BE2C (cell line): Measurements from ENCODE around the gene PPP1R12C.

Experiments
- DNase-seq: peaks from one replicate; pipeline ENCODE4 v3.0.0-alpha.2; 2020
- H3K27me3 ChIP-seq: fragments of 250-450 bp; sonication (Bioruptor Pico); 2 replicates; pipeline ENCODE4 v1.5.1; 2020; ENCODE audit warnings: mild to moderate bottlenecking
- H3K36me3 ChIP-seq: fragments of 250-450 bp; sonication (Bioruptor Pico); 2 replicates; pipeline ENCODE4 v1.5.1; 2020; ENCODE audit warnings: mild to moderate bottlenecking
- H3K4me1 ChIP-seq: fragments of 250-450 bp; sonication (Bioruptor Pico); 2 replicates; pipeline ENCODE4 v1.5.1; 2020
- H3K4me3 ChIP-seq: 2 replicates; pipeline ENCODE4 v1.5.1; 2011; ENCODE audit warnings: low read depth, low read length
- H3K9me3 ChIP-seq: fragments of 250-450 bp; sonication (Bioruptor Pico); 2 replicates; pipeline ENCODE4 v1.5.1; 2020
- CTCF ChIP-seq: IDR thresholded peaks from 2 replicates; pipeline ENCODE4 v1.5.1; 2012; ENCODE audit warnings: mild to moderate bottlenecking, low read depth, low read length

Gene PPP1R12C

GRCh38 chr19:55076321-55076720 is 41.1 kb downstream of the PPP1R12C start:
- H3K27me3 ChIP-seq = peaks cover 33% of the 10 kb centered on the region
- H3K4me1 ChIP-seq = no peaks in the 10 kb centered on the region
- no peaks in the 10 kb centered on the region; the same call in 1 of the 2 replicates for H3K9me3 ChIP-seq
- DNase-seq = no peak
- TF ChIP-seq CTCF = no peak
- H3K4me3 ChIP-seq = no peak overlapping the region
- no peaks in the 10 kb centered on the region for H3K36me3 ChIP-seq

GRCh38 chr19:55075371-55075998 is 42.0 kb downstream of the PPP1R12C start, which contains the start of gene EPS8L1:
EPS8L1 (plus strand) TSS chr19:55075869; CDS start chr19:55076445, 576 bp downstream.
- no peak for DNase-seq
- Histone ChIP-seq H3K9me3 (no peaks in the 10 kb centered on the region; the same call in 1 of the 2 replicates), H3K4me1 (no peaks in the 10 kb centered on the region), H3K27me3 (peaks cover 33% of the 10 kb centered on the region), H3K36me3 (no peaks in the 10 kb centered on the region), H3K4me3 (no peak within 1 kb of the TSS)
- TF ChIP-seq CTCF = no peak

- Histone ChIP-seq H3K9me3 (no peaks in the 10 kb centered on the region), H3K27me3 (peaks cover 54% of the 10 kb centered on the region), H3K4me3 (no peak overlapping the region), H3K4me1 (no peaks in the 10 kb centered on the region), H3K36me3 (no peaks in the 10 kb centered on the region)
- no peak for TF ChIP-seq CTCF
- DNase-seq = no peak
Observed at GRCh38 chr19:55071913-55072312, 45.5 kb downstream of the PPP1R12C start.

- no peak for TF ChIP-seq CTCF
- Histone ChIP-seq H3K36me3 (no peaks in the 10 kb centered on the region), H3K27me3 (peaks cover 54% of the 10 kb centered on the region), H3K4me3 (no peak overlapping the region), H3K4me1 (no peaks in the 10 kb centered on the region), H3K9me3 (no peaks in the 10 kb centered on the region)
- DNase-seq = no peak
Observed at GRCh38 chr19:55071129-55071502, 46.3 kb downstream of the PPP1R12C start.

- no peak for DNase-seq
- Histone ChIP-seq H3K4me3 (no peak overlapping the region), H3K27me3 (peaks cover 54% of the 10 kb centered on the region), H3K9me3 (no peaks in the 10 kb centered on the region), H3K4me1 (no peaks in the 10 kb centered on the region), H3K36me3 (no peaks in the 10 kb centered on the region)
- TF ChIP-seq CTCF = no peak
Observed at GRCh38 chr19:55070466-55071128, 46.8 kb downstream of the PPP1R12C start.

GRCh38 chr19:55069865-55070197 is 47.6 kb downstream of the PPP1R12C start:
- no peak overlapping the region for H3K4me3 ChIP-seq
- no peak for DNase-seq
- TF ChIP-seq CTCF = no peak
- H3K4me1 ChIP-seq = no peaks in the 10 kb centered on the region
- H3K36me3 ChIP-seq = no peaks in the 10 kb centered on the region
- H3K27me3 ChIP-seq = peaks cover 54% of the 10 kb centered on the region
- H3K9me3 ChIP-seq = no peaks in the 10 kb centered on the region
